ENCODE data around the gene CORO7.
A peak's percentile ranks its signal among the peaks of the same experiment; 100 is the strongest.

The CORO7 gene

DNA sequence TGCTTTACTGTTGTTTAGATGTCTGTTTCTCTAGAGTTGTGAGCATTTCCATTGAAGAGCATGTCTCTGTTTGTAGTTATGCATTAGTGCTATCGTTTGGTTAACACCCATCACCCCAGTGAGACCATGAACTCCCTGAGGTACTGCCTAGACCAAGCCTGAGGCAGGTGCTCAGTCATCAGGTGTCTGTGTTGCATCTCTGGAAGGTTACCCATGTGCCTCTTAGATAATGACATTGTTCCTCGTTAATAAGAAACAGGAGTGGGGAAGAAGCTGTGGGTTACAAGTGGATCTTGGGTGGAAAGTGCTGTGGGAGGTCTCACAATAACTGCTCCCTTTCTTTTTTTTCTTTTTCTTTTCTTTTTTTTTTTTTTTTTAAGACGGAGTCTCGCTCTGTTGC is 27.6 kb upstream of the CORO7 start:
- no peaks in the 10 kb centered on the region for H3K27me3 ChIP-seq (ENCODE audit: control insufficient read depth in 1 of 2, insufficient read depth in 2 of 2, low read length in 2 of 2)
- H3K4me3 ChIP-seq (ENCODE audit: low read length in 2 of 2) = no peak overlapping the region
- no peaks in the 10 kb centered on the region for H3K4me1 ChIP-seq (ENCODE audit: control insufficient read depth, insufficient read depth, low read length)
- H3K36me3 ChIP-seq (ENCODE audit: control insufficient read depth in 2 of 2, insufficient read depth in 2 of 2, low read length in 2 of 2) = peaks cover 62 to 66% of the 10 kb centered on the region in 2 donors
- H3K9ac ChIP-seq (ENCODE audit: low read length in 2 of 2) = no peak overlapping the region
- no peak overlapping the region for H3K27ac ChIP-seq (ENCODE audit: low read length)
- no peaks in the 10 kb centered on the region for H3K9me3 ChIP-seq (ENCODE audit: control insufficient read depth in 2 of 2, low read length in 2 of 2)

- no peaks in the 10 kb centered on the region for H3K9me3 ChIP-seq (ENCODE audit: control insufficient read depth in 2 of 2, low read length in 2 of 2)
- H3K27ac ChIP-seq (ENCODE audit: low read length) = no peak overlapping the region
- H3K36me3 ChIP-seq (ENCODE audit: control insufficient read depth in 2 of 2, insufficient read depth in 2 of 2, low read length in 2 of 2) = peaks cover 62% of the 10 kb centered on the region in 2 donors
- H3K4me1 ChIP-seq (ENCODE audit: control insufficient read depth, insufficient read depth, low read length) = no peaks in the 10 kb centered on the region
- no peak overlapping the region for H3K4me3 ChIP-seq (ENCODE audit: low read length in 2 of 2)
- H3K9ac ChIP-seq (ENCODE audit: low read length in 2 of 2) = no peak overlapping the region
- H3K27me3 ChIP-seq (ENCODE audit: control insufficient read depth in 1 of 2, insufficient read depth in 2 of 2, low read length in 2 of 2) = no peaks in the 10 kb centered on the region
Measured at GRCh38 chr16:4443271-4443670, 26.9 kb upstream of the CORO7 start.

DNA sequence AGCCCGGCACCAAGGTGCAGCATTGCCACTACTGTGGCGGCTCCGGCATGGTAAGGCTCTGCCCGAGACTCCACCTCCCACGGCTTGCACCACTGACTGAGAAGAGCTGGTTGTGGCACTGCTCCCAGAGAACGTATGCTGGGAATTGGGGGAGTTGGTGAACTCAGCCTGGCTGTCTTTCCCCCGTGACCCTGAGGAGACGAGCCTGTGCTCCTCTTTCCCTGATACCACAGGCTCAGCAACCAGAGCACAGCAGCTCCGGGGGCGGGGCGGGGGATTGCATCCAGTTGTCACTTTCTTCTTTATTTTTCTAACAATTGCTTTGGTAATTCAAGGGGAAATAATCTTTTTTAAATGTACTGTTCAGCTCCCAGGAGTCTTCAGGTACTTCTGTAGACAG is 26.0 kb upstream of the CORO7 start:
- Histone ChIP-seq H3K4me3 (ENCODE audit: low read length in 2 of 2) (no peak overlapping the region), H3K36me3 (ENCODE audit: control insufficient read depth in 2 of 2, insufficient read depth in 2 of 2, low read length in 2 of 2) (peaks cover 61 to 63% of the 10 kb centered on the region in 2 donors), H3K4me1 (ENCODE audit: control insufficient read depth, insufficient read depth, low read length) (no peaks in the 10 kb centered on the region), H3K27me3 (ENCODE audit: control insufficient read depth in 1 of 2, insufficient read depth in 2 of 2, low read length in 2 of 2) (no peaks in the 10 kb centered on the region), H3K9me3 (ENCODE audit: control insufficient read depth in 2 of 2, low read length in 2 of 2) (no peaks in the 10 kb centered on the region), H3K9ac (ENCODE audit: low read length in 2 of 2) (no peak overlapping the region), H3K27ac (ENCODE audit: low read length) (no peak overlapping the region)

DNA sequence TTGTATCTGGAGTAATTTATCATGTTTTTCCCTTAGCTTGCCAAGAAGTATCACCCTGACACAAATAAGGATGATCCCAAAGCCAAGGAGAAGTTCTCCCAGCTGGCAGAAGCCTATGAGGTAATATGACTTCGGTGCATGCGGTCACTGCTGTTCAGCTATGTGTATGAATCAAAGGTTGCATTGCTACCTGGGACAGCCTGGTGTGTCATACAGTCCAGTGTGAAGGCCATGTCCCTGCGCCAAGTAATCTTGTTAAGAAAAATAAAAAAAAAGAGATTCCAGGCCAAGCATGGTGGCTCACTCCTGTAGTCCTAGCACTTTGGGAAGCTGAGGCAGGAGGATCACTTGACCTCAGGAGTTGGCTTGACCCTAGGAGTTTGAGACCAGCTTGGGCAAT is 21.0 kb upstream of the CORO7 start:
- no peak overlapping the region for H3K4me3 ChIP-seq (ENCODE audit: low read length in 2 of 2)
- no peaks in the 10 kb centered on the region for H3K9me3 ChIP-seq (ENCODE audit: control insufficient read depth in 2 of 2, low read length in 2 of 2)
- no peak overlapping the region for H3K9ac ChIP-seq (ENCODE audit: low read length in 2 of 2)
- H3K27ac ChIP-seq (ENCODE audit: low read length) = no peak overlapping the region
- H3K36me3 ChIP-seq (ENCODE audit: control insufficient read depth in 2 of 2, insufficient read depth in 2 of 2, low read length in 2 of 2) = peaks cover 40 to 50% of the 10 kb centered on the region in 2 donors
- no peaks in the 10 kb centered on the region for H3K27me3 ChIP-seq (ENCODE audit: control insufficient read depth in 1 of 2, insufficient read depth in 2 of 2, low read length in 2 of 2)
- H3K4me1 ChIP-seq (ENCODE audit: control insufficient read depth, insufficient read depth, low read length) = no peaks in the 10 kb centered on the region

- Histone ChIP-seq H3K9ac (ENCODE audit: low read length in 2 of 2) (no peak overlapping the region), H3K27me3 (ENCODE audit: control insufficient read depth in 1 of 2, insufficient read depth in 2 of 2, low read length in 2 of 2) (no peaks in the 10 kb centered on the region), H3K9me3 (ENCODE audit: control insufficient read depth in 2 of 2, low read length in 2 of 2) (no peaks in the 10 kb centered on the region), H3K27ac (ENCODE audit: low read length) (no peak overlapping the region), H3K4me3 (ENCODE audit: low read length in 2 of 2) (no peak overlapping the region), H3K4me1 (ENCODE audit: control insufficient read depth, insufficient read depth, low read length) (no peaks in the 10 kb centered on the region), H3K36me3 (ENCODE audit: control insufficient read depth in 2 of 2, insufficient read depth in 2 of 2, low read length in 2 of 2) (peaks cover 22 to 41% of the 10 kb centered on the region in 2 donors)
Measured at GRCh38 chr16:4435337-4436067, 19.1 kb upstream of the CORO7 start.

DNA sequence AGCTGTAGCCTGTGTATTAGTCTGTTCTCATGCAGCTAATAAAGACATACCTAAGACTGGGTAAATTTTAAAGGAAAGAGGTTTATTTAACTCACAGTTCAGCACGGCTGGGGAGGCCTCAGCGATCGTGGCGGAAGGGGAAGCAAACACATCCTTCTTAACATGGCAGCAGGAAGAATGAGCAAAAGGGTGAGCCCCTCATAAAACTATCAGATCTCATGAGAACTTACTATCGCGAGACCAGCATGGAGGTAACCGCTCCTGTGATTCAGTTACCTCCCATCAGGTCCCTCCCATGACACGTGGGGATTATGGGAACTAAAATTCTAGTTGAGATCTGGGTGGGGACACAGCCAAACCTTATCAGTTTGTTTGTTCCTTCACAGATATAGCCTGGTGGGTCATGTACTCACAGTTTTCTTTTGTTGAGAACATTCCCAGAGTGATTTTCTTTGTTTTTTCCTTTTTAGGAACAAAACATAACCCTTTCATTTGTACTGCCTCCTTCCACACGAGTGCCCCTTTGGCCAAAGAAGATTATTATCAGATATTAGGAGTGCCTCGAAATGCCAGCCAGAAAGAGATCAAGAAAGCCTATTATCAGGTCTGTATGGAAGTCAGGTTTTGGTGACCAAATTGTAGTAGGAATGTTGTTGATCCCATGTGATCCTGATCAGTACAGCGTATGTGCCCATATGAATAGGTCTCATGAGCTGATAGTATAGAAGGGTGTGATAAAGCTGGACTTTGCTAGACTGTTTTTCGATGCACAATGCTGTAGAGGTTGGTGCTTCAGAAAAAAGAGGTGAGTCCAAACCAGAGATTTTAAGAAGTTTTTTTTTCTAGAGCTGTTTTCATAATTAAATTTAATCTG is 17.8 kb upstream of the CORO7 start:
- Histone ChIP-seq H3K27ac (ENCODE audit: low read length) (no peak overlapping the region), H3K4me3 (ENCODE audit: low read length in 2 of 2) (no peak overlapping the region), H3K36me3 (ENCODE audit: control insufficient read depth in 2 of 2, insufficient read depth in 2 of 2, low read length in 2 of 2) (peaks cover 14 to 34% of the 10 kb centered on the region in 2 donors), H3K9me3 (ENCODE audit: control insufficient read depth in 2 of 2, low read length in 2 of 2) (no peaks in the 10 kb centered on the region), H3K4me1 (ENCODE audit: control insufficient read depth, insufficient read depth, low read length) (no peaks in the 10 kb centered on the region), H3K27me3 (ENCODE audit: control insufficient read depth in 1 of 2, insufficient read depth in 2 of 2, low read length in 2 of 2) (no peaks in the 10 kb centered on the region), H3K9ac (ENCODE audit: low read length in 2 of 2) (no peak overlapping the region)

GRCh38 chr16:4433228-4433627 is 16.8 kb upstream of the CORO7 start:
- Histone ChIP-seq H3K27me3 (ENCODE audit: control insufficient read depth in 1 of 2, insufficient read depth in 2 of 2, low read length in 2 of 2) (no peaks in the 10 kb centered on the region), H3K9ac (ENCODE audit: low read length in 2 of 2) (no peak overlapping the region), H3K9me3 (ENCODE audit: control insufficient read depth in 2 of 2, low read length in 2 of 2) (no peaks in the 10 kb centered on the region), H3K4me1 (ENCODE audit: control insufficient read depth, insufficient read depth, low read length) (no peaks in the 10 kb centered on the region), H3K4me3 (ENCODE audit: low read length in 2 of 2) (no peak overlapping the region), H3K36me3 (ENCODE audit: control insufficient read depth in 2 of 2, insufficient read depth in 2 of 2, low read length in 2 of 2) (peaks cover 14 to 32% of the 10 kb centered on the region in 2 donors), H3K27ac (ENCODE audit: low read length) (no peak overlapping the region)

GRCh38 chr16:4431023-4431422 is 14.6 kb upstream of the CORO7 start:
- Histone ChIP-seq H3K4me3 (ENCODE audit: low read length in 2 of 2) (no peak overlapping the region), H3K27me3 (ENCODE audit: control insufficient read depth in 1 of 2, insufficient read depth in 2 of 2, low read length in 2 of 2) (no peaks in the 10 kb centered on the region), H3K4me1 (ENCODE audit: control insufficient read depth, insufficient read depth, low read length) (peaks cover 10% of the 10 kb centered on the region), H3K27ac (ENCODE audit: low read length) (no peak overlapping the region), H3K36me3 (ENCODE audit: control insufficient read depth in 2 of 2, insufficient read depth in 2 of 2, low read length in 2 of 2) (peaks cover 5 to 19% of the 10 kb centered on the region in 2 donors), H3K9ac (ENCODE audit: low read length in 2 of 2) (no peak overlapping the region), H3K9me3 (ENCODE audit: control insufficient read depth in 2 of 2, low read length in 2 of 2) (no peaks in the 10 kb centered on the region)

DNA sequence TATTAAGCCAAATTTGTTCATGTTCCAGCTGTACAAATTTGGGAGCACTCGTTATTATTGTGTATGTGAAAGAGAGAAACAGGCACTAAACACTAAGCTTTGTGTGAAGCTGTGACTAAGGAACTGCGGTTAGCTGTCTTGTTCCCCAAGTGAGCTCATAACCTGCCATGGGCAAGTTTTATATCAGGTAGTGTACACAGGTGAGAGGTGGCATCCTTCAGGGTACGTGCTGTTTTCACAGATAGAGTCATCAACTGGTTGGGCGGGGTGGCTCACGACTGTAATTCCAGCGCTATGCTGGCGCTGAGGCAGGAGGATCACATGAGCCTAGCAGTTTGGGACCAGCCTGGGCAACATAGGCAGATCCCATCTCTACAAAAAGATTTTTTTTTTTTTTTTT is 12.1 kb upstream of the CORO7 start:
- peaks cover 16% of the 10 kb centered on the region for H3K4me1 ChIP-seq (ENCODE audit: control insufficient read depth, insufficient read depth, low read length)
- no peak overlapping the region for H3K4me3 ChIP-seq (ENCODE audit: low read length in 2 of 2)
- H3K27me3 ChIP-seq (ENCODE audit: control insufficient read depth in 1 of 2, insufficient read depth in 2 of 2, low read length in 2 of 2) = no peaks in the 10 kb centered on the region
- no peak overlapping the region for H3K27ac ChIP-seq (ENCODE audit: low read length)
- no peak overlapping the region for H3K9ac ChIP-seq (ENCODE audit: low read length in 2 of 2)
- H3K9me3 ChIP-seq (ENCODE audit: control insufficient read depth in 2 of 2, low read length in 2 of 2) = no peaks in the 10 kb centered on the region
- H3K36me3 ChIP-seq (ENCODE audit: control insufficient read depth in 2 of 2, insufficient read depth in 2 of 2, low read length in 2 of 2) = peaks cover 0 to 6% of the 10 kb centered on the region in 2 donors

- no peak overlapping the region for H3K27ac ChIP-seq (ENCODE audit: low read length)
- peak overlapping the region; percentile 88 to 98 for H3K4me3 ChIP-seq (ENCODE audit: low read length in 2 of 2)
- peak overlapping the region in 1 of 2 donors; percentile 90 for H3K9ac ChIP-seq (ENCODE audit: low read length in 2 of 2)
- H3K4me1 ChIP-seq (ENCODE audit: control insufficient read depth, insufficient read depth, low read length) = peaks cover 16% of the 10 kb centered on the region
- H3K36me3 ChIP-seq (ENCODE audit: control insufficient read depth in 2 of 2, insufficient read depth in 2 of 2, low read length in 2 of 2) = peaks cover 0 to 6% of the 10 kb centered on the region in 2 donors
- no peaks in the 10 kb centered on the region for H3K9me3 ChIP-seq (ENCODE audit: control insufficient read depth in 2 of 2, low read length in 2 of 2)
- no peaks in the 10 kb centered on the region for H3K27me3 ChIP-seq (ENCODE audit: control insufficient read depth in 1 of 2, insufficient read depth in 2 of 2, low read length in 2 of 2)
Measured at GRCh38 chr16:4426722-4427372, 10.5 kb upstream of the CORO7 start.

Measured in stomach smooth muscle (tissue), 2 donors.